K562 (cell line): ENCODE results near the gene FABP7. TPM values are rescaled to one million over a fixed set of nuclear protein-coding genes. Genes with fewer than 3 reads are reported as not detected.

Source experiments
- ATAC-seq: fragments of 200-7000 bp; cut with Tn5 transposase; 3 replicates; pipeline ENCODE4 v1.9.1; 2020; ENCODE audit warnings: moderate library complexity
- BruUV-seq: library from RNA; stranded (reverse); fragments of 400-500 nt; replicated peaks from 2 replicates; lab custom pipeline; 2021; lab: Mats Ljungman, UMichigan
- CTCF ChIA-PET: fragments of 300-600 bp; formaldehyde crosslinking; extraction: SDS; loops from one replicate; lab custom pipeline; 2021; ENCODE audit warnings: low intra/inter-chr PET ratio; lab: Yijun Ruan, JAX
- POLR2A ChIA-PET: fragments of 300-600, 350-650 bp; sonication (Branson Sonifier 250); formaldehyde crosslinking; extraction: SDS; loops from one replicate; lab custom pipeline; 2021; ENCODE audit warnings: antibody characterized with exemption, inconsistent platforms; lab: Yijun Ruan, JAX
- DNase-seq, 4 experiments: peaks; one replicate each; pipeline versions ENCODE4 v3.0.0 to v3.0.0-alpha.2; 2011 to 2018; ENCODE audit warnings: low spot score in 3 of 4, mixed read lengths in 3 of 4; ENCODE audit errors: extremely low read depth in 1 of 4
- FAIRE-seq: peaks from 2 replicates; lab custom pipeline; 2011; peaks lifted over from hg19 to GRCh38; lab: Jason Lieb, UNC
- H2AFZ ChIP-seq: 2 replicates; pipeline ENCODE4 v1.6.0; 2011; ENCODE audit warnings: low read depth, low read length, control low read depth, inconsistent platforms
- H3K27ac ChIP-seq: fragments of 200-600 bp; 3 replicates; pipeline ENCODE4 v1.8.0; 2011; ENCODE audit warnings: low read depth, mild to moderate bottlenecking, control low read depth, inconsistent platforms, low read length, moderate library complexity, mixed read lengths; ENCODE audit errors: extremely low read depth
- H3K27me3 ChIP-seq, 2 experiments: fragments of 300-600 bp in 1 of 2; 2 replicates in 1 of 2; 3 replicates in 1 of 2; pipeline versions ENCODE4 v1.6.0 to v1.8.0; 2011; ENCODE audit warnings: inconsistent platforms in 2 of 2, low read length in 2 of 2, mild to moderate bottlenecking in 1 of 2, mixed read lengths in 1 of 2, moderate library complexity in 1 of 2; ENCODE audit not compliant: control insufficient read depth in 2 of 2, insufficient read depth in 2 of 2
- H3K36me3 ChIP-seq: fragments of 300-600 bp; 3 replicates; pipeline ENCODE4 v1.8.0; 2011; ENCODE audit warnings: mild to moderate bottlenecking, low read length, inconsistent platforms; ENCODE audit not compliant: control insufficient read depth, insufficient read depth
- H3K4me1 ChIP-seq, 2 experiments: fragments of 200-600 bp in 1 of 2; replicated peaks in 1 of 2; 2 replicates in 1 of 2; 3 replicates in 1 of 2; pipeline versions ENCODE4 v1.5.1 to v1.8.0; 2011; ENCODE audit warnings: inconsistent platforms in 2 of 2, low read length in 2 of 2, mild to moderate bottlenecking in 1 of 2, mixed read lengths in 1 of 2, moderate library complexity in 1 of 2; ENCODE audit not compliant: control insufficient read depth in 2 of 2, insufficient read depth in 2 of 2
- H3K4me2 ChIP-seq: 2 replicates; pipeline ENCODE4 v1.6.1; 2011; ENCODE audit warnings: low read length, control low read depth, inconsistent platforms, mixed read lengths; ENCODE audit not compliant: insufficient read depth
- H3K4me3 ChIP-seq: fragments of 200-600 bp; sonication (generic), shearing (Covaris generic); 2 replicates; pipeline ENCODE4 v1.5.1; 2016; ENCODE audit warnings: control low read depth, inconsistent platforms
- H3K79me2 ChIP-seq: fragments of 200-600 bp; 3 replicates; pipeline ENCODE4 v1.8.0; 2011; ENCODE audit warnings: low read length, inconsistent platforms; ENCODE audit not compliant: control insufficient read depth, insufficient read depth
- H3K9ac ChIP-seq, 2 experiments: 2 replicates each; pipeline versions ENCODE4 v1.6.0 to v1.6.1; 2011; ENCODE audit warnings: low read depth in 2 of 2, low read length in 2 of 2, control low read depth in 1 of 2, inconsistent platforms in 1 of 2, mild to moderate bottlenecking in 1 of 2, mixed read lengths in 1 of 2; ENCODE audit not compliant: insufficient read depth in 1 of 2
- H3K9me1 ChIP-seq: one replicate; pipeline ENCODE4 v1.6.0; 2011; ENCODE audit warnings: inconsistent platforms, mild to moderate bottlenecking, low read length, moderate library complexity; ENCODE audit not compliant: control insufficient read depth, insufficient read depth
- H3K9me3 ChIP-seq: replicated peaks from 2 replicates; pipeline ENCODE4 v1.5.1; 2011; ENCODE audit warnings: low read depth, low read length, inconsistent platforms; ENCODE audit not compliant: control insufficient read depth, insufficient read depth
- H4K20me1 ChIP-seq: replicated peaks from 2 replicates; pipeline ENCODE4 v1.6.1; 2011; ENCODE audit warnings: low read length, inconsistent platforms, mixed read lengths; ENCODE audit not compliant: control insufficient read depth, insufficient read depth
- CEBPG ChIP-seq, 3 experiments: fragments of 200-800 bp in 1 of 3; sonication (Bioruptor generic) in 1 of 3; sonication (generic) in 1 of 3; formaldehyde crosslinking in 1 of 3; IDR thresholded peaks in 2 of 3; conservative IDR thresholded peaks in 1 of 3; 2 replicates each; pipeline versions ENCODE4 v1.6.1 to v1.8.0; 2016 to 2022; ENCODE audit warnings: missing compliant biosample characterization in 2 of 3, missing genetic modification characterization in 2 of 3, mild to moderate bottlenecking in 1 of 3, missing genetic modification reagents in 1 of 3
- SNRNP70 ChIP-seq: fragments of 200-400 bp; formaldehyde crosslinking; optimal IDR thresholded peaks from 2 replicates; pipeline ENCODE3; 2017; ENCODE audit warnings: low read depth, low read length
- SP1 ChIP-seq: sonication (generic); formaldehyde crosslinking; IDR thresholded peaks from 2 replicates; pipeline ENCODE4 v1.8.1; 2022; ENCODE audit warnings: mild to moderate bottlenecking, missing genetic modification reagents
- TGIF2 ChIP-seq: sonication (generic); formaldehyde crosslinking; IDR thresholded peaks from 2 replicates; pipeline ENCODE4 v1.8.1; 2022; ENCODE audit warnings: mild to moderate bottlenecking, missing genetic modification reagents, moderate library complexity
- ZNF274 ChIP-seq: IDR thresholded peaks from 2 replicates; pipeline ENCODE4 v1.6.1; 2011; ENCODE audit warnings: low read depth, mild to moderate bottlenecking, low read length, moderate library complexity, borderline replicate concordance
- WGBS: fragments of 100-300 bp; shearing (Covaris generic); methylation state at CpG from one replicate; pipeline ENCODE4 v1.1.6; 2016; ENCODE audit warnings: low coverage, mixed read lengths; ENCODE audit not compliant: insufficient coverage; ENCODE audit errors: missing lambda C conversion rate; 5-methylcytosine and 5-hydroxymethylcytosine counted together
- in situ Hi-C: fragments of 300-500 bp; cut with MboI; formaldehyde crosslinking; loops from 4 replicates; pipeline ENCODE4 v1.15.0; 2018; ENCODE audit warnings: inconsistent platforms, mixed read lengths
- intact Hi-C: fragments of 100-400 bp; cut with micrococcal nuclease; formaldehyde crosslinking; loops from 2 replicates; pipeline ENCODE4 v1.14.2; 2022
- polyA plus RNA-seq, 8 experiments: library from polyadenylated mRNA; depleted of rRNA in 4 of 8; stranded (reverse) in 5 of 8; unstranded in 3 of 8; fragments of >200 nt; fragmentation: Nextera tagmentation in 2 of 8; fragmentation: Illumina TruSeq in 1 of 8; extraction: Ambion mirVana in 2 of 8; extraction: Trizol in 1 of 8; gene quantifications; 2 replicates each; pipeline versions ENCODE4 v1.2.1 to v1.2.3, GENCODE V29; 2011 to 2014; ENCODE audit warnings: inconsistent platforms in 1 of 8, missing spikeins in 1 of 8
- total RNA-seq, 7 experiments: library from RNA; depleted of rRNA in 6 of 7; stranded (reverse); fragments of >200 nt in 6 of 7; fragmentation: Illumina TruSeq in 2 of 7; extraction: Trizol in 2 of 7; gene quantifications; 2 replicates each; pipeline versions ENCODE4 v1.2.1 to v1.2.3, GENCODE V29; 2011 to 2021; ENCODE audit warnings: low replicate concordance in 1 of 7
- TF ChIP-seq, protein P1 (sequence below): fragments of 450-650 bp; formaldehyde crosslinking; IDR thresholded peaks from 2 replicates; pipeline ENCODE4 v1.4.0; 2020; ENCODE audit warnings: mild to moderate bottlenecking
- TF ChIP-seq, protein P2 (sequence below): conservative IDR thresholded peaks from 2 replicates; pipeline ENCODE4 v1.6.1; 2011; ENCODE audit warnings: low read depth, mild to moderate bottlenecking, low read length; ENCODE audit not compliant: control insufficient read depth

The FABP7 gene
- total and polyA plus RNA-seq, 9 of the 15 experiments (the other 6 are each of a cell fraction or from before 2014, with no cell fraction given), result 0.07 to 0.14 TPM; not detected in 7

DNA sequence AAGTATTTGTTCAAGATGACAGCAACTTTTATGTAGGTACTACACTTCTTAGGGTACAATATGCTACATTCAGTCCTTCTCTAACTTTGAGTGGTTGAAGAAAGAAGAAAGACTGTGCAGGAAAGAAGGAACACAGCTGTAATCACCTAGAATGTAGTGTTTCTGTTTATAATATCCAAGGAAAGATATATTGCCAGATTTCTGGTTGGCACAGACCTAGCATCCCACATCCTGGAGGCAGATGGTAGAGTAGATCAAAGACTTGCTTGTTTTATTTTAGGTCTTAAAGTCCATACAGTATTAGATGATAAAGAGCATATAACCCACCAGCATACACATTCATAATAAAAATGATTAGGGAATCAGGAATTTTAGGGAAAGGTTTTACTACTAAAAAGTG, 13.3 kb upstream of the FABP7 start (continued):
- TF ChIP-seq TGIF2 (CRISPR knock-in tag) (no peak), ZNF274 (no peak), SP1 (no peak)
- TF ChIP-seq, protein P1, sequence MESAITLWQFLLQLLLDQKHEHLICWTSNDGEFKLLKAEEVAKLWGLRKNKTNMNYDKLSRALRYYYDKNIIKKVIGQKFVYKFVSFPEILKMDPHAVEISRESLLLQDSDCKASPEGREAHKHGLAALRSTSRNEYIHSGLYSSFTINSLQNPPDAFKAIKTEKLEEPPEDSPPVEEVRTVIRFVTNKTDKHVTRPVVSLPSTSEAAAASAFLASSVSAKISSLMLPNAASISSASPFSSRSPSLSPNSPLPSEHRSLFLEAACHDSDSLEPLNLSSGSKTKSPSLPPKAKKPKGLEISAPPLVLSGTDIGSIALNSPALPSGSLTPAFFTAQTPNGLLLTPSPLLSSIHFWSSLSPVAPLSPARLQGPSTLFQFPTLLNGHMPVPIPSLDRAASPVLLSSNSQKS (CRISPR knock-in tag), result no peak
- TF ChIP-seq, protein P2, sequence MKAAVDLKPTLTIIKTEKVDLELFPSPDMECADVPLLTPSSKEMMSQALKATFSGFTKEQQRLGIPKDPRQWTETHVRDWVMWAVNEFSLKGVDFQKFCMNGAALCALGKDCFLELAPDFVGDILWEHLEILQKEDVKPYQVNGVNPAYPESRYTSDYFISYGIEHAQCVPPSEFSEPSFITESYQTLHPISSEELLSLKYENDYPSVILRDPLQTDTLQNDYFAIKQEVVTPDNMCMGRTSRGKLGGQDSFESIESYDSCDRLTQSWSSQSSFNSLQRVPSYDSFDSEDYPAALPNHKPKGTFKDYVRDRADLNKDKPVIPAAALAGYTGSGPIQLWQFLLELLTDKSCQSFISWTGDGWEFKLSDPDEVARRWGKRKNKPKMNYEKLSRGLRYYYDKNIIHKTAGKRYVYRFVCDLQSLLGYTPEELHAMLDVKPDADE, result no peak

DNA sequence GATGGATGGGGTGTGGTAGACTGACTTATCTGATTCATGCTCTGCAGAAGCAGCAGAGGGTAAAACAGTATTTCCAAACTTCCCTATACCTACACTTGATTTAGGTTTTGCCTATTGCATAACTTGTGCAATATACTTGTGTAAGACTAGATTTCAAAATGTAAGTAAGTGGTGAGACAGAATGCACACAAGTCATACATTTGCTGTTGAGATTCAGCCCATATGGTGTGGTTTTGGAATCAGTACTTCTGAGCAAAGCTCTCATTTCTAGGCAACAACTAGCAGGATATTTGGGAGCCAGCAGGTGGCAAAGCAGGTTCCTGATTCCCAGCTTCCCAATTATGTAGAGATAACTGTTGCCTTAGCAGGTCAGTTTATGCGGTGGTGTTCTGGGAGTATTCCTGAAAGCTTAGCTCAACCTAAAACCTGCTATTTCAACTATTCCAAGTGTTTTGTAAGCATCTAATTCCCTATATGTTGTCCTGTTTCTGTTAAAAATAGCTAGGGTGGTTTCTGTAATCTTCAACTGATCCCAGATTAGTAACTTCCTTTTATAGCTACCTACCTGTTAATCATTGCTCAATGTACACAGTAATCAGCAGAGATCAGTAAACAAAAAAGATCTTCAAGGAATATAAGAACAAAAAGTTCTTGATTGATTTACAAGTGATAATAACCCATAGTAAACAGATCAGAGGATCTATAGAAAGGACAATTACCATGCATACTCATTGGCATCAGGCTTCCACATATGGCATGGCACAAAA, 8.5 kb upstream of the FABP7 start:
- H3K27ac ChIP-seq, result no peak overlapping the region
- FAIRE-seq (no peak), DNase-seq (no peak), ATAC-seq (no peak)
- no peaks in the 10 kb centered on the region for H3K36me3 ChIP-seq
- no peak overlapping the region for H3K9ac ChIP-seq
- H3K9me1 ChIP-seq, result no peaks in the 10 kb centered on the region
- WGBS, result 0% methylated on average over 1 of the region's 1 CpG
- CTCF ChIA-PET, result no interaction called here
- no peak overlapping the region for H3K4me2 ChIP-seq
- no peak overlapping the region for H3K4me3 ChIP-seq
- H3K4me1 ChIP-seq, result no peaks in the 10 kb centered on the region
- intact Hi-C loops, result no loop called here
- no TSS peak for BruUV-seq
- no peaks in the 10 kb centered on the region for H3K79me2 ChIP-seq
- H2AFZ ChIP-seq, result no peak overlapping the region
- no peaks in the 10 kb centered on the region for H3K27me3 ChIP-seq
- TF ChIP-seq CEBPG (CRISPR knock-in tag; IDR thresholded peaks at IDR 0.05) (no peak), CEBPG (tag; conservative IDR thresholded peaks at IDR 0.05 in 1 of 2, IDR thresholded peaks at IDR 0.05 in 1 of 2) (peak in 1 of 2 experiments; percentile 34; a peak in 1 of 4 replicates), SNRNP70 (no peak)
- TF ChIP-seq, all 486 proteins: peak for 1
- no peaks in the 10 kb centered on the region for H3K9me3 ChIP-seq
- in situ Hi-C loops, result no loop called here
- no peaks in the 10 kb centered on the region for H4K20me1 ChIP-seq
- POLR2A ChIA-PET, result no interaction called here
